Measurements from ENCODE around the gene GRIN2A.

The GRIN2A gene

DNA sequence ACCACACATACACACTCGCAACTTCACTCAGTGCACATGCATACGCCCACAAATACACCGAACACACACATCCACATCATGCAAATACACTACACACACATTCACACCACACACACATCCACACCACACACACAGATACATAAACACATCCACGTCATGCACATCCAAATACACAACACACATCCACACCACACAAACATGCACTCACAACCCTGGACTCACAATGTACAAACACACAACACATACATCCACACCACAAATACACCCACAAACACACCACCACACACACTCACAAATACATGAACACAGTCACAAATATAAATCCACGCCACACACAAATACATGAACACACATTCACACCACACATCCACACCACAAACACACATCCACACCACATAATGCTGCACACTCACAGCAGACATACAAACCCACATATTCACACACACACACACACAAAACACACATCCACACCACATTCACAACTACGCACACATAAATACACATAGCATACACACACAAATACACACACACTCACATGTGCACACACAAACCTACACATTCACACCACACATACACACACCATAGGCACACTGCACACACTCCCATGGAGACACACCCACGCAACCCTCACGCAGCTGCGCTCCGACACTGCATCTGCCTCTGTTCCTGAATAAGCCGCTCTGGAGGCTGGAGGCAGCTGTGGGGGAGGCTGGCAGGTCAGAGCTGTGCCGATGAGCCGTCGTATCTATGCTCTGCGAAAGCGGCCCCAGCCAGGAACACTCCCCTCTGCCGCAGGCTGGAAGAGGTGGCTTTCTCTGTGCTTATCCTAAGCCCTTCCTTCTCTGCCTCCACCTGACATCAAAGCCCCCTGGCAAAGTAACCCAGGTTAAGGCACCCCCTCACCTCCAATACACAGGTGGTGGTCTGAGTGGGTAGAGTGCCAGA lies 141.8 kb downstream of the GRIN2A start:
- in situ Hi-C loops (cut with HindIII; ENCODE audit: low pct_ligation_motif_present, low sequenced_read_pairs), result no loop called here
- no peak for DNase-seq
- Histone ChIP-seq H3K4me3 (ENCODE audit: low read depth, low read length) (no peak overlapping the region), H3K36me3 (replicated peaks) (no peaks in the 10 kb centered on the region), H3K27ac (no peak overlapping the region), H3K27me3 (replicated peaks) (no peaks in the 10 kb centered on the region)
- no peak for TF ChIP-seq CTCF (IDR thresholded peaks at IDR 0.05; ENCODE audit: low read depth, low read length, missing control alignments)

GRCh38 chr16:10039220-10040096 lies 142.8 kb downstream of the GRIN2A start:
- H3K4me3 ChIP-seq (ENCODE audit: low read depth, low read length), result no peak overlapping the region

GRCh38 chr16:10037751-10038150 lies 144.5 kb downstream of the GRIN2A start:
- in situ Hi-C loops (cut with HindIII; ENCODE audit: low pct_ligation_motif_present, low sequenced_read_pairs), result no loop called here
- peak; percentile 15 for DNase-seq
- Histone ChIP-seq H3K36me3 (replicated peaks) (no peaks in the 10 kb centered on the region), H3K4me3 (ENCODE audit: low read depth, low read length) (no peak overlapping the region), H3K27me3 (replicated peaks) (no peaks in the 10 kb centered on the region), H3K27ac (no peak overlapping the region)
- TF ChIP-seq CTCF (IDR thresholded peaks at IDR 0.05; ENCODE audit: low read depth, low read length, missing control alignments), result no peak

More at GRCh38 chr16:10039220-10040096, 142.8 kb downstream of the GRIN2A start:
- in situ Hi-C loops (cut with HindIII; ENCODE audit: low pct_ligation_motif_present, low sequenced_read_pairs), result no loop called here
- no peaks in the 10 kb centered on the region for H3K27me3 ChIP-seq (replicated peaks)
- H3K27ac ChIP-seq, result no peak overlapping the region
- TF ChIP-seq CTCF (IDR thresholded peaks at IDR 0.05; ENCODE audit: low read depth, low read length, missing control alignments), result no peak
- no peak for DNase-seq
- no peaks in the 10 kb centered on the region for H3K36me3 ChIP-seq (replicated peaks)

- in situ Hi-C loops (cut with HindIII; ENCODE audit: low pct_ligation_motif_present, low sequenced_read_pairs), result no loop called here
- no peak for DNase-seq
- Histone ChIP-seq H3K36me3 (replicated peaks) (no peaks in the 10 kb centered on the region), H3K4me3 (ENCODE audit: low read depth, low read length) (no peak overlapping the region), H3K27me3 (replicated peaks) (no peaks in the 10 kb centered on the region), H3K27ac (no peak overlapping the region)
- no peak for TF ChIP-seq CTCF (IDR thresholded peaks at IDR 0.05; ENCODE audit: low read depth, low read length, missing control alignments)
Observed at GRCh38 chr16:10036956-10037355, 145.3 kb downstream of the GRIN2A start.

- in situ Hi-C loops (cut with HindIII; ENCODE audit: low pct_ligation_motif_present, low sequenced_read_pairs), result no loop called here
- DNase-seq, result no peak
- Histone ChIP-seq H3K27me3 (replicated peaks) (no peaks in the 10 kb centered on the region), H3K27ac (no peak overlapping the region), H3K36me3 (replicated peaks) (no peaks in the 10 kb centered on the region), H3K4me3 (ENCODE audit: low read depth, low read length) (no peak overlapping the region)
- TF ChIP-seq CTCF (IDR thresholded peaks at IDR 0.05; ENCODE audit: low read depth, low read length, missing control alignments), result no peak
Observed at GRCh38 chr16:10033556-10033955, 148.7 kb downstream of the GRIN2A start.
